ENCODE measurements around the gene SH3RF1.

SH3RF1 gene

DNA sequence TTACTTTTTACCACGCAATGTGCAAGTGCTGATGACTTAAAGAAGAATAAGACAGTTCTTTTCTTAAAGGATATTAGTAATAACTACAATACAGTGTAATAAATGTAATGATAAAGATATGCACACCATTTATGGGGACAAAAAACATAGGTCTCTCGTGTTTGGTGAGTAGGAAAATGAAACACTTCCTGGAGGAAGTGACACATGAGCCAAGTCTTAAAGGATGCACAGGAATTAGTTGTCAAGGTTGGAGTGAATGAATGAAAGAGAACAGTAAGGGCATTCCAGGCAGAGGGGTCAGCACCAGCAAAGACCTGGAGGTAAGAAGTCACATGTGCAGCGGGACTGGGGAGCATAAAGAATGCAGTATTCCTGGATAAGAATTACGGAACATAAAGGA, 112.7 kb downstream of the SH3RF1 start:
- DNase-seq: no peak

DNA sequence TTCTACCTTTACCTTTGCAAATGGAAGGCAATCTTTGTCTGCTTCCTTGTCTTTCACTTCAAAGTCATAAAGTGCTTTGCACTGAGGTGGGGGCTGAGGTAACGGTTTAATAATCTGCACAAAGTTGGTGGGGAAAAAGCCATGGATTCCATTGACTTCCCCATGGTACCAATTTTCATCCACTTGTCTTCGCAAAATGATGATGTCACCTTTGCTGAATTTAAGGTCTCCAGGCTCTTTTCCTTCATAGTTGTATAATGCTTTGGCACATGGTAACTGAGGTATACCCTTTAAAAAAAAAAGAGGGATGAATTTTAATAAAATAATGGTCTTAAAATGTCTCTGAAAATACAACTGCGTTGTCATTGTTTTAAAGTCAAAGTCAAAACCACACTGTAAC, 114.4 kb downstream of the SH3RF1 start:
- no peak for DNase-seq

DNA sequence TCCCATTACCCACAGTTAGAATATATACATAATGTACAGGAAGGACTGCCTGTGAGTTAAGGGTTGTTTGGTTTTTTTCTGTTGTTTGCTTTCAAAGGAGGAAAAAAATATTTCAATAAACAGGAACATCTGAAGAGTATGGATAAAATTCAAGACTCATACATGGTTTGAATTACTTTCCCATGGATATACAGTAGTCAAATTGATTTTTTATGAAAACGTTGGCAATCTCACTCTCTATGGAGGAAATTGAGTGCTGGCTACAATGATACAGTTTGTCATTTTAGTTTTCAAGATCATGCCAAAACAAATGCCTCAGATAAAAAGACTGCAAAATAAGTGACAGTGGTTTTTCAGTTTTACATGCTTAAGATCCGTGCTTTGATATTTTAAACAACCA, 116.6 kb downstream of the SH3RF1 start:
- DNase-seq: no peak

DNA sequence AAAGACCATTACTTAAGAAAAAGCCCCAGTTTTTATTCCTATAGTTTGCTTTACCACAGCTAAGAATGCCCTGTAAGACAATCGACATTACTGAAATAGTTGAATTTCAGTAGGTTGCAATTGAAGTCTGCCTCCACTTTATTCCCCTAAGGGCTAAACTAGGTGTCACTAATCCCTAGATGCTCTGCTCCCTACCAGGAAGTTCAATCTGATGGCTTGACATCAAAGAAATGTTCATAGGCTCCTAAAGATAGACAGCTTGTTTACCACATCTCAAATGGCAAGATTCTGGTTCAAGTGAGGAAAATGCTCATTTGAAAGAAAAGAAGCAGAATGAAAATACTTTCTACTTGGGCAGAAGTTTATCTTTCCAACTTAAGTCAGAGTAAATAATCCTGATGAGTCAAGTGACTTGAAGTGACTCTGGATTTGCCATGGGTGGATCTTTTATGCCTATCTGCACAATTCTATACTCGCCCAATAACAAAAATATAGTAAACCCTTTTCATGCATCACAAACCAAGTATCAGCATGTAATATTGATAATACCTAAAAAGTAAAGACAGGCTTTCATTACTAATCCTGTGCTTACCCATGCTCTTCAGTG, 117.2 kb downstream of the SH3RF1 start:
- DNase-seq: no peak

DNA sequence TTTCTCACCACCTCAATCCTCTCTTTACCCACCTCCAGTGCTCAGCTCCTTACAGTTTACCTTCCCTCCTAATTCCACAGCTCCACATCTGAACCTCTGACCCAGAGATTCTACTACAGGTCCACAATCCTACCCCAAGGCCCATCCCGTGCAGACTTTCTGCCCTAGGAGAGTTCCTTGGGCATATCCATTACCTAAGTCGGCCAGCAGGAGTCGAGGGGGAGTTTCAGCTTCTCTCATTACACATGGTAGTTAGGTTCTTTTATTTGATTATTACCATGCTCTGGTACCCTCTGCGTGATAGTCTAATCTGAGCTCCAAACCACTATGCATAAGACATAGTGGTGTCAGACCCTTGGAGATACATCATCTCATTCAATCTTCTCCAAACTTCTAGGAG, 117.9 kb downstream of the SH3RF1 start:
- no peak for DNase-seq

DNA sequence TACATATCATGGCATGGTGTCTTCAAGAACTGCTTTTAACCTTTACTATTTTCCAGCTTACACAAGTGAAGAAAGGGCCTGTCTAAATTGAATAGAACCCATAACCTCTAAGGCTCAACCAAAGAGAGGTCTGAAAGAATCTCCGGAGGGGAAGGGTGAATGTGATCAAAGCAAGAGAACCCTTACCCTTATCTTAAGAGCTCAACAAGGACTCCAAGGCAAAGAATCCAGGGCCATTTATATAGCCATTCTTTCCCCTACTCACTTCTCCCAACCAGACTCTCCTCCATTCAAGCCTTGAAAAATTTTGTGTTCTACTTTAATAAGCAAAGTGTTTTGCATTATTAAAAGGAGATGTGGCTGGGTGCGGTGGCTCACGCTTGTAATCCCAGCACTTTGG, 118.7 kb downstream of the SH3RF1 start:
- no peak for DNase-seq

DNA sequence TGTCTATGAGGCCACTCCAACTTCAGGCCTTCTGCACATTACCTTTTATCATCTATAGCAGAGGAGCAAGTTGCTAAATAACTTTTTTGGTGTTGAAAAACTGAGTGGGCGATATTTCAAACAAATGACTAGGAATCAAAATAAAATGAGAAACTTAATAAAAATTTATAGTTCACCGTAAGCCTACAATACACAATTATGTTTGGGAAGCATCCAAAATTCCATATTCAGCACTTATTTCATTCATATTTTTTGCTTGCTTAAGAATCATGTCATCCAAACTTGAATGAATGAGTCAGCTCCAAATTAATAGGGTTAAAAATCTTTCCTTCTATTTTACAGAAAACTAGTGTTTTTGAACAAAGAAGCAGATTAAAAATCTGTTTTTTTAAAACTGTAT, 119.1 kb downstream of the SH3RF1 start:
- no peak for DNase-seq

DNA sequence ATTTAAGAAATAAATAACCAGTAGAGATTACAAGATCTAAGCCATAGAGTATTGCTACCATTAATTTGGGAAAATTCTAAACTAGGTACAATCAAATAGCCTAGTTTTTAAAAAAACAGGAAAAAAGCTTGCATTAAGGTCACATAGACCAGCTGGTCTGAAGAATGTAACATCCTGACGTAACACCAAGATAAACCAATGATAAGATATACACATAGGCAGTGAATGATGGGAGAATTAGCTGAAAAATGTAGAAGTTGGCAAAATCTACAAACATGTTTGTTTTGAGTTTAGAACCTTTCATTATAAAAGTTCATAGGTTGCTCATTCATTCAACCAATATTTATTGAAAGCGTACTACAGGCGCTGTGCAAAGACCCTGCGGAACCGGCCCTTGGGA, 120.0 kb downstream of the SH3RF1 start:
- DNase-seq: no peak

DNA sequence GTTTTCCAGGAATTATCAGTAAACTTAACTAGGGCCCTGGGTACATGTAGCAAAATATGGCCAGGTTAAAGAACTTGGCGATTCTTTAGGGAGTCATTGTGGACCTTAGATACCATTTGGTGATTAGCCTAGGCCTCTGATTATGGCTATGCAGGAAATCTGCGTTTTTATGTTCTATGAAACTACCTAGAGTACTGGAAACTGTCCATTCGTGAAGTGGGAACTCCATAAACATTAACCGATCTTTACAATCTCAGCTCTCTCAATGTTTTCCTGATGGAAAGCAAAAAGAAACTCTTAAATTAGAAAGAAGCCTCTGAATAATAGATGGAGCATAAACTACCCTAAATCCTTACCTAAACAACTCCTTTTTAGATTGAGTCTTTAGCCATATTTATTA, 121.9 kb downstream of the SH3RF1 start:
- no peak for DNase-seq

DNA sequence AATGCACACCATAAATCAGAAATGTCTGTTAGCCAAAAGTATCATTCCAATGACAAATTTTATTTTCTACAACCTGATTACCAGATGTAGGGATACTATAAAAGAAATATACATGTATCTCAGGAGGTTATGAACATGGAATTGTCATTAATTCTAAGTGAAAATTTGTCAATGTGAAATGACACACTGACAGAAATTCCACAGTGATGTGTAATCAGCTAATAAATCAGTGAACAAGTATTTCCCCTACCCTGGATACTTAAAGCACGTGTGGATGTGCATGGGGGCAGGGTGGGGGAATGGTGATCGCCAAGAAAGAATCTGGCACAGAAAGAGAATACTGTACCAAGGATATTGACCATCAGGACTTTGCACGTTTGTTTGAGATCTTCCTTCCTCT, 123.6 kb downstream of the SH3RF1 start:
- no peak for DNase-seq

DNA sequence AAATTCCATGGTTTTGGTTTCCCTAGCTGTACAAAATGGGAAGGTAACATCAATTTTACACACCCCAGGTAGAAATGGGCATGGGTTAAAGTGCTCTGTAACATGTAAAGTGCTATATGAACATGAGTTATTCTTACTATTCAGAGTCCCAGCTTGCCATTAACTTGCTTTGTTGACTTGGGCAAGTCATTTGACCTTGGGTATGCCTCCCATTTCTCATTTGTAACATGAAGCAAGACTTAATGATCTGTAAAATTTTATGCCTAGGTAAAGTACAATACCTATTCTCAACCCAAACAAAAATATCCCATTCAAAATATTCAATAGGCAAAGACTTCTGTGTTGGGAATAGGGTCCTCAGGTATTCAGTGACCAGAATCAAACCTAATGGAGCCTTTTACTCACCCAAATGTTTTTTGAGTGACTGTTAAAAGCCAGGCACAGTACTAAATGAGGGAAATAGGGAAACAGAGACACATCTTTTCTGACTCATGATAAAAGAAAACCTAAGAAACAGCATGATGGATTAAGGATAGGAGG, 126.6 kb downstream of the SH3RF1 start:
- DNase-seq: no peak

DNA sequence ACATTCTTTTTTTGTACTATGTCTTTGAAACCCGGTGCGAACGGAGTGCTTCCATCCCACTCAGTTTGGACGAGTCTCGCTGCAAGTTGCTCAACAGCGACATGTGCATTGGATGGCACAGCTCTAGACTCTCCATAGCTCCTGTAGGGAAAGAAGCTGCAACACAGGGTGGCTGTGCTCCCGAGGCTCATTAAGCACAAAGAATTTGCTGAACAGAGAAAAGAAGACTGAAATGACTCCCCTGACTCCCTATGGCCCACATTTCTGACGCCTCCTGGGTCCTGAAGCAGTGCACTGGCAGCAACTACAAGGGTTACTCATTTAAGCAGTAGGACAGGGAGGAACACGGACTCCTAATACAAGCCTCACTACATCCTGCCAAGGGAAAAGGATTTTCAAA, 127.4 kb downstream of the SH3RF1 start:
- DNase-seq: no peak

DNA sequence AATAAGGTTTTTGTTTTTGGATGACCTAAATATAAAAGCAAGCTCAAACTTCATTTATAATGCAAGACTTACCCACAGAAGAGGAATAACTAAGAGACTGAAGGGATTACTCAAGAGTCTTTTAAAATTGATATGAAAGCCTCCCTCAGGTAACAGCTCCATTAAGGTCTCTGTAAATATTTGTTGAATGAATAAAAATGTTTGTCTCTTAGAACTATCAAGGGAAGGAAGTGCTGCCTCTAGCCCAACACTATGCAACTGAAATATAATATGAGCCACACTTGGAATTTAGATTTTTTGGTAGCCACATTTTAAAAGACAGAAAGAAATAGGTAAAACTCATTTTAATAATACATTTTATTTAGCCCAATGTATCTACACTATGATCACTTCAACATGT, 127.8 kb downstream of the SH3RF1 start:
- no peak for DNase-seq

DNA sequence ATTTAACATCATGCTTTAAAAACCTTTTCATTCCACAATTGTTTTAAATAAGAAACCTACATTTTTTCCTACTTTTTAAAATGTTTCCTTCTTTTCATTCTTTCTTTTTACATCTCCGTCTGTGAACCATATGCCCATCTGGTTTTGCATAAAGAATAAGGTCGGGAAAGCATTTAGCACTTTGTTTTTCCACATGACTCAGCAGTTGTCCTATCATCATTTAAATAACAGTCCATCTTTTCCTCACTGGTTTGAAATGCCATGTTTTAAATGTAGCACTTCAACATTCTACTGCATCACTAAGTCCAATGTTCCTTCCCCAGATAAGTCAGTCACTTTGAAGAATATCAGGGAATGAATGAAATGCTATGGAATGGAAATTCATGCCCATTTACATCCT, 128.4 kb downstream of the SH3RF1 start:
- no peak for DNase-seq

DNA sequence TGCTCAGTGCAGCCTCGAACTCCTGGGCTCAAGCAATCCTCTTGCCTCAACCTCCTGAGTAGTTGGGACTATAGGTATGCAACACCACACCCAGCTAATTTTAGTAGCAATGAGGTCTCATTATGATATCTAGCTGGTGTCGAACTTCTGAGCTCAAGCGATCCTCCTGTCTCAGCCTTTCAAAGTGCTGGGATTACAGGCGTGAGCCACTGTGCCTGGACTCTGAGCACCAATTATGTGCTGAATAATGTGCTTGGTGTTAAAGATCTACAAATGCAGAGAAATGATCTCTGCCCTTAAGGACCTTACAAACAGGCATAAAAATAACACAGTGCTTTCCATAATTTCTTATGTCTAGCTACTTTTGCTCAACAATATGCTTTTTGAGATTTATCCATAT, 131.7 kb downstream of the SH3RF1 start:
- DNase-seq: no peak

DNA sequence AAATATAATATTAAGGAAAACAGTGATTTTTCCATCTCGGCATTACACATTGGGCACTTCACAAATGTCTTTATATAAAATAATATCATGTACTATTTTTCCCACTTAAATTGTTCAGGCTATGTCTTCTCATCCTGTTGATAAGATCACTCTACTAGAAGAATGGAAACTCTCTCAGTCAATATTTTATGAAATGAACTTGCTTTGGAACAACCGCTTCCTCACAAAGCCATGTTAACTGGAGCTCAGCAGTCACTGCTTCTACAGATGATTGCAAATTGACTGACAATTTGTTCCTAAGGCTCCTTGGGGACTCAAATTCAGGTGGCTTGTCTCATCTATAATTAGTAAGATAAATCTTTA, 133.2 kb downstream of the SH3RF1 start:
- no peak for DNase-seq

DNA sequence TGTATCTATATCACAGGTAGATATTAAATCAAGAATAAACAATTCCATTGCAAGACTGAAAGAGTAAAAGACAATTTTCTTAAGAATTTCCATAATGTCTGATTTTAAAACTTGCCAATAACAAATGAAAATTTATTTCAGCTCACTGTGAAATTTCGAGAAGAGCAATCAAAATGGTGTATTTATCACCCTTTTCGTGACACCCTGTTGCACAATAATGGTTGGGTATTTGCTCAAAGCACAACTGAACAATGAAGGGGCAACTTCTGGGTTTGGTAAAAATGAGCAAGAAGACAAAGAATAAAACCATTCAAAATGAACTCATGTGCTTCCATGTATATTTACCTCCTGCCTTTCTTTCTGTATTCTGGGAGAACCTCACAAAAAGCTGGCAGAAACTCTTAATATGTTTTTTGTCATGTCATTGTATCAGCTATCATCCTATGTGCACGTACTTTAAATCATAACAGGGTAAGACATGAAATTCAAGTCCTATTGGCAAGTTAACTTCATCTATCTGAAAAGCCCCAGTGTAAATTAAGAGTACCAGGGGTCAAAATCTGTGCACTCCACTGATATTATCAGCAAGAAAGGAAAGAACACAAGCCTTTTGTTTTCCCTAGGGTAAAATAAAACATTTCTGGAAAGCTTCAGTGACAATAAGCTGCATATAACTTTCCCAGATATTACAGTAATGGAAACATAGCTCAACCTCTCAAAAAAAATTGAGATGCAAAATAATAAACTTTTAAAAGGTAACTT, 133.8 kb downstream of the SH3RF1 start:
- DNase-seq: no peak

DNA sequence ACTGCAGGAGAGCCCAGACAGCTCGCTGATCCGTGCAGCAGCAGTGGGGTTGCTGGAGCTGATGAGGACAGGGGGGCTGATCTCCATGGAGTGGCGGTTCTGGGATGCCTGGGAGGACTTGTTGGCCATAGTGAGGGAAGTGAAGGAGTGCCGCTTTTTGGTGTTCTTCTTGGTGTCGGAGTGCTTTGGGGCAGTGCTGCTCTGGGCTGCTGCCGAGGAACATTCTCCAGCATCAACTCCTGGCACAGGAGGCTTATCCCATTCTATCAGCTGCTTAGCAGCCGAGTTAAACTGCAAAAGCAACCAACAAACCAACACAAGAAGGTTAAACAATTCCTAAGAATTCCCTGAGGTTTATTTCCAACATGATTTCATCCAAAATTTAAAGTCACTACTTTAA, 134.4 kb downstream of the SH3RF1 start:
- DNase-seq: no peak

DNA sequence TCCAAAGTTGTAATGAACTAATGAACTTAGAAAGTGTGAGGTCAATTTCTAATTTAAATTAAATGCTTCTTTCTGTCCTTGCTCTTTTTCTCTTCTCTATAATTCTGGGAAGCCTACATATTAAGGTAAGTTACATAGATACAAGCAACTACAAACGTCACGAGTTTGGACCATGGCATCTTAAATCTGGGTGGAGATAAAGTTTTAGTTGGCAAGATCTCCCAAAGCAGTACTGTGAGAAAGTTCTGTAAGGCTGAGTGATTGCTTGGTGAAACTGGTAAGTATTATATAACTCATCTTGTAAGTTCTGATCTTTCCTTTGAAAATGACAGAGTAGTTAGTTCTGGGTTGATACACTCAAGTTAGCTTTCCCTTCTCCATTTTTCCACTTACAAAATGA, 135.0 kb downstream of the SH3RF1 start:
- DNase-seq: no peak

DNA sequence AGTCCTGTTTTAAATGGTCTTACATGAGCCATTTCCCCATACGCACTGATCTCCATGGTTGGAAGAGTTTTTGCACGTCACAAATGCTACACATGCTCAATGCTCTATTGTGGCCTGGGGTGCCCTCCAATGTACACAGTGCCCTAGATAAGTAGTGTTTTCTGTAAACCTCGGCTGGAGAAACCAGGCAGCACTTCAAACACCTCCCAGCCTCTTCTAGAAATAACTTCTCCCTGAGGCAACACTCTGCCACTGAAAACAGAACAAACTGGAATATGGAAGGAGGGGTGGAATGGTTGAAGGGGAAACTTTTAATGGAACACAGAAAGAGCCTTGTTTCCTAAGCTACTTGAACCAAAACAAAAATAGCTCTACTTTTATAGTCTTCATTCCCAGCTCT, 136.8 kb downstream of the SH3RF1 start:
- DNase-seq: no peak

DNA sequence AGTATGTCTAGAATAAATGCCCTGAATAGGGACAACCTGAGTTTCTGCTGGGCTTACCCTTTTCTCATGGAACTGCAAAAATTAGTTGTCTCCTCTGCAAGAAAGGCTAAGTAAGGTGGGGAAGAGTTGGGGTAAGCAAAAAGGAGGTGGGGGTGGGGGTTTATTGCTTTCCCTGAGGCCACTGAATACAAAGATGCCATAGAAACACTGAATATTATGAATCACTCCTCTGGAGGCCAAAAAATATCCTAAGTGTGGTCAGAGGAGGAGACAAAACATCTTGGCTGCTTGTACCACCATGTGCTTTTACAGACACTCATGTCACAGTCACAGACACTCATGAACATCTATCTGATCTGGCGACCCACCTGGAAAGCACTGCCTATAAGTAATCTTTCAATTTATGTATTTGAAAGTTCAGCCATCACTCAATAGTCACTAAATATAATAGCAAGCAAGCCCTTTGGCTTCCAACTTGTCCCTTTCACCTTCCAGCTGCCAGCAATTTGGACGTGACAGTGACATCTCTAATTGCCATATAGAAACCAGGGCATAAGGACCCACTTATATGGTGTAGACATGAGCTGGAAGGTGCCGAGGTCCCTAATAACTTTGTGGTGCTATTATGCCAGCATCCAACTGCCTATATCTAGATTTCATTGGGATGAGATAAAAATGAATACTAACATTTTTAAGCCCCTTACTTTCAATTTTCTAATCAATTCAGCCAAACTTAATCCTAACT, 138.0 kb downstream of the SH3RF1 start:
- no peak for DNase-seq

DNA sequence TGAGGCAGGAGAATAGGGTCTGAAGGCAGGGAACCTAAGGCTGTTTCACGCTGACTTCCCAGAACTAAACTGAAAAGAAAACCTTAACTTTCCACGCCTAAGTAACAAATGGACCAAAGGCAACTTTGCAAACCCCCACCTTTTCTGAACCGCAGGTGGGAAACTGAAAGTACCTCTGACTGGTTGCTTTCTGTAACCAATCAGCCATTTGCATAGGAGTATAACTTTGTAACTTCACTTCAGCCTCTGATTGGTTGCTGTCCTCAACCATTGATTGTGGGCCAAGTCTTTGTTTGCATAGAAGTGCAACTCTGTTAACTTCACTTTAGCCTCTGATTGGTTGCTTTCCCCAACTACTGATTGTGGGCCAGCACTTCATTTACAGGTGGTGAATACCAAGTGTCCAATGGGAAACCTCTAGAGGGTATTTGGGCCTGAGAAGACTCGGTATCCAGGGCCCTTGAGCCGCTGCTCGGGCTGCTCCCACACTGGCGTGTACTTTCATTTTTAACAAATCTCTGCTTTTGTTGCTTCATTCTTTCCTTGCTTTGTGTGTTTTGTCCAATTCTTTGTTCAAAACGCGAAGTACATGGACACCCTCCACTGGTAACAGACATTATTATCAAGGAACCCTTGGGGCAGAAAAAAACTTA, 139.1 kb downstream of the SH3RF1 start:
- no peak for DNase-seq

DNA sequence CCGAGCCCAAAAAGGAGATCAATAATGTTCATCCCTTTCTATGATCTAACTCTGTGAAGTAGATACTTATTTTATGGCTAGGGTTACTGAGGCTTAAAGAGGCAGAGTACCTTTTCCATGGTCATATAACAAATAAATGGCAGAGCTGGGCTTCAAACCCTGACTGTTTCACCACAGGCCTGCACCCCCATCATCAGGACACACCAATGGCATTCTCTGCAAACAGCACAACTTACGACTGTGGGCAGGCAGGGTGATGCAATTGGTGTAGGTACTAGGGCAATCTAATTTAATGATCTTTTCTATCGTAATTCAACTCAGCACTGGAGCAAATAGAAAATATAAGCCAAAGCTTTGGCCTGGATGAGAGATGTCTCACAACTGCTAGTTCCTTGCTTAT, 141.9 kb downstream of the SH3RF1 start:
- DNase-seq: no peak

DNA sequence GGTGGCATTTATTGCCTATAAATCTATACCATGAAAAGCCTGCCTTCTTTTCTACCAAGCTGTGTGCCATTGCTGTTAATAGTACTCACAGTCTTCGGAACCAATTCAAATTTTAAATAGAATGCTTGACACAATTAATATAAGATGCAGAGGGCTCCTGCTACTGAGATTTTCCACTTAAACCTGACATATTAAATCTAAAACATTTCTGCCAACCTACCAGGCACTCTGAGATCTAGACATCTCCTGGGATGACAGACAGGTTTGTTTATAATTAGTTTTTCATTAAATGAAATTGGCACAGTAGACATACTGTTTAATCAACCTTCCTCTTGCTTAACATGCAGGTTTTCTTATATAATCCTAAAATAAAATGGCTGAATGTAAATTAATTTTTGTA, 143.4 kb downstream of the SH3RF1 start:
- no peak for DNase-seq

Data from stimulated activated CD4-positive, alpha-beta T cell treated with anti-CD3 and anti-CD28 coated beads, Interleukin-12 subunit alpha, Interleukin-12 subunit beta, amount 100 ng/mL, for 4 hours (primary cell).